ENCODE results near the gene SEMA3E. TPM values are rescaled to one million over a fixed set of nuclear protein-coding genes. Genes with fewer than 3 reads are reported as not detected.

Gene SEMA3E
- polyA plus RNA-seq, 1 donor from 2014 or later = 0.98 TPM

- H3K27ac ChIP-seq (ENCODE audit: low read length) = no peak overlapping the region
- no peaks in the 10 kb centered on the region for H3K9me2 ChIP-seq (ENCODE audit: insufficient read depth, low read length)
- H3K27me3 ChIP-seq (ENCODE audit: insufficient read depth, low read depth, low read length) = no peaks in the 10 kb centered on the region
- TF ChIP-seq POLR2AphosphoS5 (IDR thresholded peaks at IDR 0.05) (no peak), CTCF (IDR thresholded peaks at IDR 0.05; ENCODE audit: poor library complexity, severe bottlenecking) (no peak), REST (IDR thresholded peaks at IDR 0.05; ENCODE audit: borderline replicate concordance) (no peak), EZH2 (IDR thresholded peaks at IDR 0.05; ENCODE audit: borderline replicate concordance, insufficient read depth, low read length, poor library complexity, severe bottlenecking) (no peak), TAF1 (IDR thresholded peaks at IDR 0.05; ENCODE audit: low read depth) (no peak), EP300 (conservative IDR thresholded peaks at IDR 0.05; ENCODE audit: poor library complexity, severe bottlenecking) (no peak), RAD21 (conservative IDR thresholded peaks at IDR 0.05) (no peak), MXI1 (conservative IDR thresholded peaks at IDR 0.05; ENCODE audit: poor library complexity, severe bottlenecking) (no peak), SMC3 (conservative IDR thresholded peaks at IDR 0.05; ENCODE audit: poor library complexity) (no peak)
- no peaks in the 10 kb centered on the region for H3K79me2 ChIP-seq (replicated peaks; ENCODE audit: insufficient read depth, low read length)
- H3K4me2 ChIP-seq (ENCODE audit: low read length) = no peak overlapping the region
- no peak overlapping the region for H3K9ac ChIP-seq (ENCODE audit: low read length)
- no peaks in the 10 kb centered on the region for H3K36me3 ChIP-seq (ENCODE audit: insufficient read depth, low read length)
- H4K20me1 ChIP-seq (ENCODE audit: insufficient read depth) = no peaks in the 10 kb centered on the region
- H2AFZ ChIP-seq (ENCODE audit: low read depth, low read length) = no peak overlapping the region
- H3F3A ChIP-seq (ENCODE audit: insufficient read depth, low read length, poor library complexity, severe bottlenecking) = no peaks in the 10 kb centered on the region
- no peaks in the 10 kb centered on the region for H3K9me3 ChIP-seq (ENCODE audit: low read length)
- no peak overlapping the region for H3K4me3 ChIP-seq (ENCODE audit: low read length)
Measured at GRCh38 chr7:83514977-83515376, 134.0 kb downstream of the SEMA3E start.

DNA sequence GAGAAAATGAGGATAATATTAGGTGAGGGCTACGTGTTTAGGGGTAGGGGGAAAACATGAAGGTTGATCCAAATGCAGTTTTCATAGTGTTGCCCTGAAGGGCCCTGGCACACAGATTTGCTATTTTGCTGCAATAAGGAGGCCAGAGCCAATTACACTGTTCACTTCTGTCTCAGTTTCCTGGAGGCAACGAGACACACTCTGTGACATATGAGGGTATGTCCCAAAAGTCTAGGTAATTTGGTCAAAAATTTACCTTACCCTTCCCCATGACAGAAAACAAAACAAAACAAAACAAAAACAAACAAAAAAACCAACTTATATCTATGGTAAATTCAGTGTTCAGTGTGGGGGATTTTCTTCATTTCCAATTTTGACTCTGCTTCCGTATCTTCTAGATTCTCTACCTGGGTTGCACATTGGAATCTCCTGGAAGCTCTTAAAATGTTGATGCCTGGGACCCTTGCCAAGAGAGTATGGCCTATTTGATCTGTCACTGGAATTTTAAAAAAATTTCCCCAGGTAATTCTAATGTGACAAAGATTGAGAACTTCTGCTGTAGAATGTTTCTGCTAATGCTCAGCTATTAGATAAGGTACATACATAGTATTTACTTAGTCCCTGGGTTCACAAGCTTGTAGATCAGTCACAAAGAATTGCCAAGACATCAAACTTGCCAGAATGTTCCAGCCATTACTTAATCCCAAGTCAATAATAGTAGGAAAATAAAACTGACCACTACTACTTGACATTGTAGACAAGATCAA, 139.5 kb downstream of the SEMA3E start:
- Histone ChIP-seq H4K20me1 (ENCODE audit: insufficient read depth) (no peaks in the 10 kb centered on the region), H3K9me2 (ENCODE audit: insufficient read depth, low read length) (no peaks in the 10 kb centered on the region), H3F3A (ENCODE audit: insufficient read depth, low read length, poor library complexity, severe bottlenecking) (no peaks in the 10 kb centered on the region), H3K4me2 (ENCODE audit: low read length) (no peak overlapping the region), H3K4me3 (ENCODE audit: low read length) (no peak overlapping the region), H3K9me3 (ENCODE audit: low read length) (no peaks in the 10 kb centered on the region), H3K9ac (ENCODE audit: low read length) (no peak overlapping the region), H3K27me3 (ENCODE audit: insufficient read depth, low read depth, low read length) (no peaks in the 10 kb centered on the region), H3K79me2 (replicated peaks; ENCODE audit: insufficient read depth, low read length) (no peaks in the 10 kb centered on the region), H3K27ac (ENCODE audit: low read length) (no peak overlapping the region), H2AFZ (ENCODE audit: low read depth, low read length) (no peak overlapping the region), H3K36me3 (ENCODE audit: insufficient read depth, low read length) (no peaks in the 10 kb centered on the region)
- TF ChIP-seq RAD21 (conservative IDR thresholded peaks at IDR 0.05) (no peak), MXI1 (conservative IDR thresholded peaks at IDR 0.05; ENCODE audit: poor library complexity, severe bottlenecking) (no peak), EZH2 (IDR thresholded peaks at IDR 0.05; ENCODE audit: borderline replicate concordance, insufficient read depth, low read length, poor library complexity, severe bottlenecking) (no peak), TAF1 (IDR thresholded peaks at IDR 0.05; ENCODE audit: low read depth) (no peak)

Data from neural cell (in vitro differentiated cells).